ENCODE measurements around the gene HERPUD2. TPM values are rescaled to one million over a fixed set of nuclear protein-coding genes. Genes with fewer than 3 reads are reported as not detected.

Gene HERPUD2
- total and polyA plus RNA-seq, 2 donors (not counting 3 experiments of a cell fraction or from before 2014, with no cell fraction given): 33.9 to 42.0 TPM

GRCh38 chr7:35645691-35646090 is 49.2 kb downstream of the HERPUD2 start:
- Histone ChIP-seq H3K36me3 (ENCODE audit: control insufficient read depth in 2 of 2, extremely low read depth in 1 of 2, insufficient read depth in 2 of 2, low read length in 2 of 2) (peaks cover 0 to 2% of the 10 kb centered on the region in 2 experiments), H3K4me2 (ENCODE audit: insufficient read depth, low read length) (no peak overlapping the region), H3K27ac (ENCODE audit: insufficient read depth, low read depth, low read length) (no peak overlapping the region), H3K27me3 (ENCODE audit: control insufficient read depth in 2 of 2, insufficient read depth in 2 of 2, low read length in 2 of 2) (no peaks in the 10 kb centered on the region), H3K4me1 (ENCODE audit: control insufficient read depth, extremely low read depth, insufficient read depth, low read length) (peaks cover 4% of the 10 kb centered on the region), H4K20me1 (replicated peaks; ENCODE audit: control insufficient read depth, extremely low read depth, insufficient read depth, low read length) (no peaks in the 10 kb centered on the region), H3K9ac (replicated peaks; ENCODE audit: extremely low read depth, insufficient read depth, low read length) (no peak overlapping the region), H3K79me2 (ENCODE audit: control insufficient read depth, insufficient read depth, low read length) (peaks cover 7% of the 10 kb centered on the region), H2AFZ (ENCODE audit: low read depth, low read length) (no peak overlapping the region), H3K9me1 (replicated peaks; ENCODE audit: control insufficient read depth, extremely low read depth, insufficient read depth, low read length) (no peaks in the 10 kb centered on the region), H3K4me3 (replicated peaks in 1 of 3; ENCODE audit: insufficient read depth in 1 of 3, low read depth in 1 of 3, low read length in 3 of 3) (no peak overlapping the region), H3K9me3 (replicated peaks; ENCODE audit: control insufficient read depth, insufficient read depth, low read length) (no peaks in the 10 kb centered on the region)
- BruUV-seq (replicated peaks): no TSS peak
- dilution Hi-C loops (cut with MboI; ENCODE audit: extremely low pct_ligation_motif_present, low sequenced_read_pairs) (no loop called here), intact Hi-C loops (cut with micrococcal nuclease) (no loop called here)
- TF ChIP-seq EZH2 (IDR thresholded peaks at IDR 0.05; ENCODE audit: borderline replicate concordance, low read depth, low read length, severe bottlenecking): no peak
- TF ChIP-seq CTCF (IDR thresholded peaks at IDR 0.05; ENCODE audit: extremely low read depth in 1 of 2, insufficient read depth in 1 of 2, low read depth in 1 of 2, low read length in 2 of 2): no peak
- no peak for TF ChIP-seq GATA2 (IDR thresholded peaks at IDR 0.05; ENCODE audit: insufficient read depth, insufficient read length, low read depth, low read length)
- TF ChIP-seq MYC (IDR thresholded peaks at IDR 0.05; ENCODE audit: low read depth, low read length): no peak
- TF ChIP-seq MAX (IDR thresholded peaks at IDR 0.05; ENCODE audit: insufficient read depth, insufficient read length): no peak
- TF ChIP-seq POLR2AphosphoS5 (IDR thresholded peaks at IDR 0.05; ENCODE audit: insufficient read depth, low read depth, low read length): no peak
- no peak for TF ChIP-seq JUN (IDR thresholded peaks at IDR 0.05; ENCODE audit: borderline replicate concordance, insufficient read depth, insufficient read length, low read depth)
- TF ChIP-seq POLR2A (IDR thresholded peaks at IDR 0.05; ENCODE audit: low read depth, low read length): no peak
- no peak for TF ChIP-seq FOS (IDR thresholded peaks at IDR 0.05; ENCODE audit: borderline replicate concordance, insufficient read depth, low read length)
- CTCF ChIA-PET: interaction anchor here (1.0 to 2.0 kb wide), 3 partner anchors 9 to 64 kb away, joined by 4 to 6 read pairs (median 5); no protein-coding TSS in a partner anchor
- FAIRE-seq: no peak
- POLR2A ChIA-PET: no interaction called here
- DNase-seq (ENCODE audit: low read depth, low spot score): no peak

Measured in endothelial cell of umbilical vein (primary cell).